HG03558 (cell line): Measurements from ENCODE around the gene CNTNAP2.

Experiments used
- ATAC-seq: cut with Tn5 transposase; IDR thresholded peaks from one replicate; pipeline ENCODE4 v1.9.1; 2021; ENCODE audit warnings: moderate number of reproducible peaks; ENCODE audit not compliant: unreplicated experiment; ENCODE audit errors: extremely low read depth

The CNTNAP2 gene

GRCh38 chr7:146728611-146729010 lies 612.0 kb downstream of the CNTNAP2 start:
- no peak for ATAC-seq

GRCh38 chr7:146731185-146731584 lies 614.6 kb downstream of the CNTNAP2 start:
- ATAC-seq, result no peak

- no peak for ATAC-seq
These were observed 619.4 kb downstream of the CNTNAP2 start for GRCh38 chr7:146735992-146736391.

- ATAC-seq, result no peak
These were observed 620.0 kb downstream of the CNTNAP2 start for GRCh38 chr7:146736446-146737190.

GRCh38 chr7:146740039-146740438 lies 623.4 kb downstream of the CNTNAP2 start:
- ATAC-seq, result no peak

- no peak for ATAC-seq
These were observed 625.3 kb downstream of the CNTNAP2 start for GRCh38 chr7:146741911-146742310.

GRCh38 chr7:146754385-146754784 lies 637.8 kb downstream of the CNTNAP2 start:
- ATAC-seq, result no peak

GRCh38 chr7:146755585-146755984 lies 639.0 kb downstream of the CNTNAP2 start:
- ATAC-seq, result no peak

GRCh38 chr7:146764458-146764857 lies 647.9 kb downstream of the CNTNAP2 start:
- ATAC-seq, result no peak

- no peak for ATAC-seq
These were observed 652.4 kb downstream of the CNTNAP2 start for GRCh38 chr7:146768957-146769356.

- ATAC-seq, result no peak
These were observed 656.0 kb downstream of the CNTNAP2 start for GRCh38 chr7:146772601-146773000.

GRCh38 chr7:146773506-146773905 lies 656.9 kb downstream of the CNTNAP2 start:
- ATAC-seq, result no peak

GRCh38 chr7:146781352-146782116 lies 664.9 kb downstream of the CNTNAP2 start:
- no peak for ATAC-seq

- no peak for ATAC-seq
These were observed 670.7 kb downstream of the CNTNAP2 start for GRCh38 chr7:146787266-146787665.

GRCh38 chr7:146788008-146788407 lies 671.4 kb downstream of the CNTNAP2 start:
- ATAC-seq, result no peak

GRCh38 chr7:146791344-146792285 lies 675.0 kb downstream of the CNTNAP2 start:
- no peak for ATAC-seq

- no peak for ATAC-seq
These were observed 688.0 kb downstream of the CNTNAP2 start for GRCh38 chr7:146804620-146805019.

- no peak for ATAC-seq
These were observed 688.5 kb downstream of the CNTNAP2 start for GRCh38 chr7:146805082-146805481.

GRCh38 chr7:146826329-146826728 lies 709.7 kb downstream of the CNTNAP2 start:
- ATAC-seq, result no peak

- no peak for ATAC-seq
These were observed 714.1 kb downstream of the CNTNAP2 start for GRCh38 chr7:146830686-146831085.

GRCh38 chr7:146831875-146832274 lies 715.3 kb downstream of the CNTNAP2 start:
- ATAC-seq, result no peak
